ENCODE data around the gene PML. TPM values are rescaled to one million over a fixed set of nuclear protein-coding genes. Genes with fewer than 3 reads are reported as not detected.

Gene PML
- total and polyA plus RNA-seq, 9 of the 15 experiments (the other 6 are each of a cell fraction or from before 2014, with no cell fraction given), result 5.0 to 50.7 (median 10.1) TPM

DNA sequence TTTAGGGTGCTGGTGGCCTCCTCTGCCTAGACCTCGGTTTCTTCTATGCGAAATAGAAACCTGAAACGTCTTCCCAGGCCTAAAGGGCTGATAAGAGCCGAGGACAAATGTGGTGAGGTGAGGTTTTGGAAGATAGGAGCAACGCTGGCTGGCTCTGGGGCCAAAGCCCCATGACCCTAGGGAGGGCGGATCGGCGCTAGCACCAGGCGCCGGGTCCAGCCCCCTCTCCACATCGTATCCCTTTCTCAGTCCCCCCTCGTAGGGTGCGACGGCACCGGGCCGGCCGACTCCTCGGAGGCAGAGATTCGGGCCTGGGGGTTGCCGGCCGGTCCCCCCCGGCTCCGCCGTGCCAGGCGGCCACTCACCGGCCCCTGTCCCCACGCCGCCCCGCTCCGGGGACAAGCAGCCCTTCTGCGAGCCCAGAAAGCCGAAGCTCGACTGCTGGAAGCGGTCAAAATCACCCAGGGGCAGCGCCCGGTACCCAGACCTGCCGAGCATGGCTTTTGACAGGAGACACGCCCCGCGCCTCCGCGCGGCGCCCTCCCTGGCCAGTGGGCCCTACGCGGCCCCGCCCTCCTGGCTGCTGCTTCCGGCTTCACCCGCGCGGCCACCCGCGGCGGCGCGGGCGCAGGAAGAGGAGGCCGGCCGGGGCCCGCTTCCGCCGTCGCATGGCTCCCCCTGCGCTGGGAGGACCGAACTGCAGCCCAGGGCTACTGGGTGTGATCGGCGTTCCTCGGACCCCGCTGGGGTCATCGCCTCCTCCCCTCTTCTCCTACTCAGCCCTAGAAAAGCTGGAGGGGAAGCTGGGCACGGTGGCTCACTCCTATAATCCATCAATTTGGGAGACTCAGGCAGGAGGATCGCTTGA lies 2.6 kb upstream of the PML start, which contains the start of gene STOML1 (continued):
- TF ChIP-seq FOXK2 (conservative IDR thresholded peaks at IDR 0.05 in 1 of 2, IDR thresholded peaks at IDR 0.05 in 1 of 2; ENCODE audit: low read depth in 2 of 2) (no peak), ZNF146 (CRISPR knock-in tag; IDR thresholded peaks at IDR 0.05; ENCODE audit: unreplicated experiment) (no peak), MAZ (CRISPR knock-in tag; conservative IDR thresholded peaks at IDR 0.05 in 1 of 2, IDR thresholded peaks at IDR 0.05 in 1 of 2) (peak; percentile 80 to 89), ATF1 (CRISPR knock-in tag; IDR thresholded peaks at IDR 0.05) (peak; percentile 30; the same call in 1 of the 2 replicates), ATF1 (tag; IDR thresholded peaks at IDR 0.05) (0 out of 2 replicates have a peak, but pooled peaks have one; percentile 46), OTX1 (CRISPR knock-in tag; IDR thresholded peaks at IDR 0.05) (0 out of 2 replicates have a peak, but pooled peaks have one; percentile 26), HMBOX1 (IDR thresholded peaks at IDR 0.05) (no peak), TEAD2 (tag; IDR thresholded peaks at IDR 0.05) (no peak), DIDO1 (tag; IDR thresholded peaks at IDR 0.05; ENCODE audit: low read depth) (no peak), HNRNPK (IDR thresholded peaks at IDR 0.05; ENCODE audit: low read depth, low read length, poor library complexity, severe bottlenecking) (peak; percentile 59), PBX2 (CRISPR knock-in tag; IDR thresholded peaks at IDR 0.05; ENCODE audit: low read depth) (no peak), PBX2 (tag; conservative IDR thresholded peaks at IDR 0.05; ENCODE audit: low read depth) (no peak), TEAD4 (IDR thresholded peaks at IDR 0.05; ENCODE audit: low read length) (peak; percentile 85), TEAD4 (CRISPR knock-in tag; IDR thresholded peaks at IDR 0.05; ENCODE audit: borderline replicate concordance) (no peak), MXI1 (IDR thresholded peaks at IDR 0.05; ENCODE audit: low read depth, low read length) (peak; percentile 95), HDAC1 (IDR thresholded peaks at IDR 0.05) (peak in 1 of 2 experiments; percentile 93; a peak in 2 of 4 replicates)
- TF ChIP-seq, protein P1, sequence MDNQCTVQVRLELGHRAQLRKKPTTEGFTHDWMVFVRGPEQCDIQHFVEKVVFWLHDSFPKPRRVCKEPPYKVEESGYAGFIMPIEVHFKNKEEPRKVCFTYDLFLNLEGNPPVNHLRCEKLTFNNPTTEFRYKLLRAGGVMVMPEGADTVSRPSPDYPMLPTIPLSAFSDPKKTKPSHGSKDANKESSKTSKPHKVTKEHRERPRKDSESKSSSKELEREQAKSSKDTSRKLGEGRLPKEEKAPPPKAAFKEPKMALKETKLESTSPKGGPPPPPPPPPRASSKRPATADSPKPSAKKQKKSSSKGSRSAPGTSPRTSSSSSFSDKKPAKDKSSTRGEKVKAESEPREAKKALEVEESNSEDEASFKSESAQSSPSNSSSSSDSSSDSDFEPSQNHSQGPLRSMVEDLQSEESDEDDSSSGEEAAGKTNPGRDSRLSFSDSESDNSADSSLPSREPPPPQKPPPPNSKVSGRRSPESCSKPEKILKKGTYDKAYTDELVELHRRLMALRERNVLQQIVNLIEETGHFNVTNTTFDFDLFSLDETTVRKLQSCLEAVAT (IDR thresholded peaks at IDR 0.05), result no peak
- TF ChIP-seq, protein P2, sequence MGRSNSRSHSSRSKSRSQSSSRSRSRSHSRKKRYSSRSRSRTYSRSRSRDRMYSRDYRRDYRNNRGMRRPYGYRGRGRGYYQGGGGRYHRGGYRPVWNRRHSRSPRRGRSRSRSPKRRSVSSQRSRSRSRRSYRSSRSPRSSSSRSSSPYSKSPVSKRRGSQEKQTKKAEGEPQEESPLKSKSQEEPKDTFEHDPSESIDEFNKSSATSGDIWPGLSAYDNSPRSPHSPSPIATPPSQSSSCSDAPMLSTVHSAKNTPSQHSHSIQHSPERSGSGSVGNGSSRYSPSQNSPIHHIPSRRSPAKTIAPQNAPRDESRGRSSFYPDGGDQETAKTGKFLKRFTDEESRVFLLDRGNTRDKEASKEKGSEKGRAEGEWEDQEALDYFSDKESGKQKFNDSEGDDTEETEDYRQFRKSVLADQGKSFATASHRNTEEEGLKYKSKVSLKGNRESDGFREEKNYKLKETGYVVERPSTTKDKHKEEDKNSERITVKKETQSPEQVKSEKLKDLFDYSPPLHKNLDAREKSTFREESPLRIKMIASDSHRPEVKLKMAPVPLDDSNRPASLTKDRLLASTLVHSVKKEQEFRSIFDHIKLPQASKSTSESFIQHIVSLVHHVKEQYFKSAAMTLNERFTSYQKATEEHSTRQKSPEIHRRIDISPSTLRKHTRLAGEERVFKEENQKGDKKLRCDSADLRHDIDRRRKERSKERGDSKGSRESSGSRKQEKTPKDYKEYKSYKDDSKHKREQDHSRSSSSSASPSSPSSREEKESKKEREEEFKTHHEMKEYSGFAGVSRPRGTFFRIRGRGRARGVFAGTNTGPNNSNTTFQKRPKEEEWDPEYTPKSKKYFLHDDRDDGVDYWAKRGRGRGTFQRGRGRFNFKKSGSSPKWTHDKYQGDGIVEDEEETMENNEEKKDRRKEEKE (IDR thresholded peaks at IDR 0.05; ENCODE audit: borderline replicate concordance in 1 of 2, control insufficient read depth in 1 of 2, low read depth in 2 of 2, low read length in 1 of 2), result peak in 1 of 2 experiments; percentile 73; a peak in 1 of 4 replicates

Data from K562 (cell line).